A673 (cell line): Measurements from ENCODE around the gene CNGA2. TPM values are rescaled to one million over a fixed set of nuclear protein-coding genes. Genes with fewer than 3 reads are reported as not detected.
"Not testable (repeated sequence)": the region's sequence is repeated elsewhere in the genome, so short reads cannot be mapped to it uniquely, and the experiment has no call there.

ENCODE experiments used
- BruUV-seq: library from RNA; stranded (reverse); fragments of 400-500 nt; replicated peaks from 2 replicates; lab custom pipeline; 2021; lab: Mats Ljungman, UMichigan
- CTCF ChIA-PET: fragments of 300-600 bp; sonication (Branson Sonifier 250); formaldehyde crosslinking; loops from one replicate; lab custom pipeline; 2022; ENCODE audit warnings: antibody characterized with exemption; lab: Charles Lee
- POLR2A ChIA-PET: fragments of 300-600 bp; sonication (Branson Sonifier 250); formaldehyde crosslinking; loops from one replicate; lab custom pipeline; 2022; ENCODE audit warnings: antibody characterized with exemption; ENCODE audit not compliant: low non-redundant PET; lab: Charles Lee
- DNase-seq: peaks from one replicate; pipeline ENCODE4 v3.0.0-alpha.2; 2015; ENCODE audit warnings: low spot score
- H3K27ac ChIP-seq: fragments of 200-600 bp; sonication (generic); 2 replicates; pipeline ENCODE4 v1.5.1; 2016; ENCODE audit warnings: mixed run types, low read depth, mild to moderate bottlenecking, mixed read lengths, antibody characterized with exemption, low read length; ENCODE audit not compliant: poor library complexity, severe bottlenecking
- H3K27me3 ChIP-seq: fragments of 200-600 bp; sonication (generic); replicated peaks from 2 replicates; pipeline ENCODE4 v1.6.1; 2017; ENCODE audit warnings: mixed run types, low read depth, mild to moderate bottlenecking, mixed read lengths, antibody characterized with exemption, low read length; ENCODE audit not compliant: insufficient read depth, poor library complexity
- H3K36me3 ChIP-seq: fragments of 200-600 bp; sonication (generic); 2 replicates; pipeline ENCODE4 v1.6.1; 2016; ENCODE audit warnings: mixed run types, mild to moderate bottlenecking, mixed read lengths, antibody characterized with exemption, low read length; ENCODE audit not compliant: insufficient read depth, poor library complexity, severe bottlenecking
- H3K4me1 ChIP-seq: fragments of 200-600 bp; sonication (generic); 2 replicates; pipeline ENCODE4 v1.6.1; 2017; ENCODE audit warnings: mixed run types, mild to moderate bottlenecking, mixed read lengths, antibody characterized with exemption, low read length; ENCODE audit not compliant: insufficient read depth, poor library complexity, severe bottlenecking
- H3K4me3 ChIP-seq: fragments of 200-600 bp; sonication (generic); 2 replicates; pipeline ENCODE4 v1.5.1; 2016; ENCODE audit warnings: low read depth, mixed run types, mild to moderate bottlenecking, mixed read lengths, low read length; ENCODE audit not compliant: poor library complexity, severe bottlenecking
- H3K9me3 ChIP-seq: fragments of 200-600 bp; sonication (generic); 2 replicates; pipeline ENCODE4 v1.6.1; 2016; ENCODE audit warnings: mixed run types, low read depth, mild to moderate bottlenecking, mixed read lengths, antibody characterized with exemption, low read length; ENCODE audit not compliant: poor library complexity, severe bottlenecking
- EZH2 ChIP-seq: fragments of 200-600 bp; sonication (generic); IDR thresholded peaks from 2 replicates; pipeline ENCODE4 v1.6.1; 2017; ENCODE audit warnings: borderline replicate concordance, low read depth, mild to moderate bottlenecking, mixed read lengths, antibody characterized with exemption, low read length; ENCODE audit not compliant: poor library complexity, severe bottlenecking
- intact Hi-C: fragments of 100-400 bp; cut with micrococcal nuclease; formaldehyde crosslinking; loops from one replicate; pipeline ENCODE4 v1.10.0; 2022; ENCODE audit not compliant: unreplicated experiment
- total RNA-seq: library from RNA; stranded (reverse); gene quantifications from 2 replicates; pipeline ENCODE4 v1.2.3, GENCODE V29; 2021
- TF ChIP-seq, protein P1 (sequence below): fragments of 300-800, 200-600 bp; sonication (generic); conservative IDR thresholded peaks from 2 replicates; pipeline ENCODE4 v1.5.1; 2017; ENCODE audit warnings: low read depth, mild to moderate bottlenecking, antibody characterized with exemption, low read length, moderate library complexity, mixed read lengths

CNGA2 gene
- total RNA-seq, 1 experiment from 2014 or later = not detected

DNA sequence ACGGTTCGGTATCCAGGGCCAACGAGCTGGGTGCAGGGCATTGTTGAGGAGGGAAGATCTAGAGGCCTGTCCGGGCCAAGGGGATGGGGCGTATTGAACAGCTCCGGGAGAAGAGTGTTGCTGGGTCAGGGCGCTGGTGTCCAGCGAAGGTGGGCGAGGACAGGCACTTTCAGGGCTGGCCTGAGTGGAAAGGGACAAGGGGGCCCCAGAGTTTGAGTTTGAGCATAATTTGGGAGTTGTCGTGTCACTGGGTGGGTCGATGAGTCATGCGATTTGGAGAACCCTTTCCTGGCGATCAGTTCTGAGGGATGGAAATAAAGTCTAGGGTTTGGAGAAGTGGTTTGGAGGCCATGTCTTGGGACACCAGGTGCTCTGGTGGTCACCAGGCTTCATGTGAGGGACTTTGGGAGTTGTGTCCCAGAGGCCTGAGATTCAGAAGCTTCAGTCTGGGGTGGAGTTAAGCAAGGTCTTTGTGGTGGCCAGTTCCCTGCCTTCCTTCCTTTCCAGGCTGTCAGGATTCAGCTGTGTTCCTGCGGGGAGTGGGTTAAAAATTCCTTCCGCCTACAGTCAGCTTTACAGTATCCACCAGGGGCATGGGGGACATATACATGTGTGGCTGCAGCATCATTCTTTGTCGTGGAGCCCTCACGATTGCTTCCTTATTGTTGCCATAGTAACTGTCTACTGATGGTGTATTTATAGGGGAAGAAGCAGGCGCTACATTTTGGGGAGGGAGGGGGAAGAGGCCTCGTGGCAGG, 38.8 kb upstream of the CNGA2 start:
- H3K27me3 ChIP-seq = no peaks in the 10 kb centered on the region
- H3K4me3 ChIP-seq = no peak overlapping the region
- DNase-seq = no peak
- H3K27ac ChIP-seq = no peak overlapping the region
- no peaks in the 10 kb centered on the region for H3K9me3 ChIP-seq
- POLR2A ChIA-PET = no interaction called here
- H3K4me1 ChIP-seq = no peaks in the 10 kb centered on the region
- TF ChIP-seq, protein P1, sequence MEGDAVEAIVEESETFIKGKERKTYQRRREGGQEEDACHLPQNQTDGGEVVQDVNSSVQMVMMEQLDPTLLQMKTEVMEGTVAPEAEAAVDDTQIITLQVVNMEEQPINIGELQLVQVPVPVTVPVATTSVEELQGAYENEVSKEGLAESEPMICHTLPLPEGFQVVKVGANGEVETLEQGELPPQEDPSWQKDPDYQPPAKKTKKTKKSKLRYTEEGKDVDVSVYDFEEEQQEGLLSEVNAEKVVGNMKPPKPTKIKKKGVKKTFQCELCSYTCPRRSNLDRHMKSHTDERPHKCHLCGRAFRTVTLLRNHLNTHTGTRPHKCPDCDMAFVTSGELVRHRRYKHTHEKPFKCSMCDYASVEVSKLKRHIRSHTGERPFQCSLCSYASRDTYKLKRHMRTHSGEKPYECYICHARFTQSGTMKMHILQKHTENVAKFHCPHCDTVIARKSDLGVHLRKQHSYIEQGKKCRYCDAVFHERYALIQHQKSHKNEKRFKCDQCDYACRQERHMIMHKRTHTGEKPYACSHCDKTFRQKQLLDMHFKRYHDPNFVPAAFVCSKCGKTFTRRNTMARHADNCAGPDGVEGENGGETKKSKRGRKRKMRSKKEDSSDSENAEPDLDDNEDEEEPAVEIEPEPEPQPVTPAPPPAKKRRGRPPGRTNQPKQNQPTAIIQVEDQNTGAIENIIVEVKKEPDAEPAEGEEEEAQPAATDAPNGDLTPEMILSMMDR = no peak
- TF ChIP-seq EZH2 = no peak
- no peaks in the 10 kb centered on the region for H3K36me3 ChIP-seq
- CTCF ChIA-PET = no interaction called here
- no TSS peak for BruUV-seq
- intact Hi-C loops = no loop called here

DNA sequence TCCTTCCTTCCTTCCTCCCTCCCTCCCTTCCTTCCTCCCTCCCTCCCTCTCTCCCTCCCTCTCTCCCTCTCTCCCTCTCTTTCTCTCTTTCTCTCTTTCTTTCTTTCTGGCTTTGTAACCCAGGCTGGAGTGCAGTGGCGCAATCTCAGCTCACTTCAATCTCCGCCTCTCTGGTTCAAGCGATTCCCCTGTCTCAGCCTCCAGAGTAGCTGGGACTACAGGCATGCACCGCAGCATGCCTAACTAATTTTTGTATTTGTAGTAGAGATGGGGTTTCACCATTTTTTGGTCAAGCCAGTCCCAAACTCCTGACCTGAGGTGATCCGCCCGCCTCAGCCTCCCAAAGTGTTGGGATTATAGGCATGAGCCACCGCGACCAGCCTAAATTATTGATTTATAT, 37.5 kb upstream of the CNGA2 start:
- H3K4me1 ChIP-seq, CTCF ChIA-PET, BruUV-seq, H3K27me3 ChIP-seq, H3K9me3 ChIP-seq, H3K4me3 ChIP-seq, H3K27ac ChIP-seq, H3K36me3 ChIP-seq, POLR2A ChIA-PET, DNase-seq, intact Hi-C loops: not testable (repeated sequence)

DNA sequence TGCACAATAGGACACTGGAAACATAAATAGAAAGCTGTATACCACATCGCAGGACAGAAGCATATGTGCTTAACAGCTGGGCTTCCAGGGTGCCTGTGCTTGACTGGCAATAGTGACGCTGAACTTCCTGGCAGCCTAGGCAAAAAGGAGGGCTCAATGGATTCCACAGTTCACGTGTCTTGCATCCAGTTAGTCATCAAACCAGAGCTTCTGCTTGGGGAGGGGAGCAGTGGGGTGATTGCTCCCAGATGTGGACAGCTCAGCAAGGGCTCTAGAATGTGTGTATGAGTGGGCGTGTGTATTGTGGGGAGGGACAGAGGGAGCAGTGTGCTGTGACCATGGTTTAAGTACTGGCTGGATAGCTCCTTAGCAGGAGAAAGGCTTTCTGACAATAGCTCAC, 37.0 kb upstream of the CNGA2 start:
- Histone ChIP-seq H3K4me3 (no peak overlapping the region), H3K27me3 (no peaks in the 10 kb centered on the region), H3K9me3 (no peaks in the 10 kb centered on the region), H3K36me3 (no peaks in the 10 kb centered on the region), H3K4me1 (no peaks in the 10 kb centered on the region), H3K27ac (no peak overlapping the region)
- intact Hi-C loops = no loop called here
- POLR2A ChIA-PET = no interaction called here
- TF ChIP-seq EZH2 = no peak
- TF ChIP-seq, protein P1 = no peak
- no peak for DNase-seq
- BruUV-seq = no TSS peak
- CTCF ChIA-PET = no interaction called here

DNA sequence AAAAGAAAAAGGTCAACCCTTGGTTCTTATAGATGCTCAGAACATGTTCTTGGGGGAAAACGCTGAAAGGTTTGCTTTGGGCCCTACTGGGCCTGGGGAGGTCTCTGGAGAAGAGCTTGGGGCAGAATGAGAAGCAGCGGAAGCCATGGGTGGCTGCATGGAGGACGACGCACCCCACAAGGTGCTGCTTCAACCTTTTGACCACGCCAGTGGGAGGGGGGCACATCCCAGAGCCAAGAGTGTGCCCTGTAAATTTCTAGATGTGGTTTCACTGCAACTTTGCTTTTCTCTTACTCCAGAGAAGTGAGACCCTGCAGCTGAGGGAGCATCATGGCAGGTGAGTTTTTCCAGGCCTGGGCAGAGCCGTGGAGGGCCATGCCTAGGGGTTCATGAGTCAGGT, 36.1 kb upstream of the CNGA2 start:
- Histone ChIP-seq H3K4me3 (no peak overlapping the region), H3K27ac (no peak overlapping the region), H3K36me3 (no peaks in the 10 kb centered on the region), H3K4me1 (no peaks in the 10 kb centered on the region), H3K27me3 (no peaks in the 10 kb centered on the region), H3K9me3 (no peaks in the 10 kb centered on the region)
- ChIA-PET CTCF (no interaction called here), POLR2A (no interaction called here)
- intact Hi-C loops = no loop called here
- TF ChIP-seq EZH2 = no peak
- TF ChIP-seq, protein P1 = no peak
- no TSS peak for BruUV-seq
- no peak for DNase-seq
